ENCODE results near the gene INPP5E. TPM values are rescaled to one million over a fixed set of nuclear protein-coding genes. Genes with fewer than 3 reads are reported as not detected.

Gene INPP5E
- total RNA-seq (2014; rRNA removed; shearing (Covaris generic)), result 12.4 and 15.2 TPM in 2 replicates

DNA sequence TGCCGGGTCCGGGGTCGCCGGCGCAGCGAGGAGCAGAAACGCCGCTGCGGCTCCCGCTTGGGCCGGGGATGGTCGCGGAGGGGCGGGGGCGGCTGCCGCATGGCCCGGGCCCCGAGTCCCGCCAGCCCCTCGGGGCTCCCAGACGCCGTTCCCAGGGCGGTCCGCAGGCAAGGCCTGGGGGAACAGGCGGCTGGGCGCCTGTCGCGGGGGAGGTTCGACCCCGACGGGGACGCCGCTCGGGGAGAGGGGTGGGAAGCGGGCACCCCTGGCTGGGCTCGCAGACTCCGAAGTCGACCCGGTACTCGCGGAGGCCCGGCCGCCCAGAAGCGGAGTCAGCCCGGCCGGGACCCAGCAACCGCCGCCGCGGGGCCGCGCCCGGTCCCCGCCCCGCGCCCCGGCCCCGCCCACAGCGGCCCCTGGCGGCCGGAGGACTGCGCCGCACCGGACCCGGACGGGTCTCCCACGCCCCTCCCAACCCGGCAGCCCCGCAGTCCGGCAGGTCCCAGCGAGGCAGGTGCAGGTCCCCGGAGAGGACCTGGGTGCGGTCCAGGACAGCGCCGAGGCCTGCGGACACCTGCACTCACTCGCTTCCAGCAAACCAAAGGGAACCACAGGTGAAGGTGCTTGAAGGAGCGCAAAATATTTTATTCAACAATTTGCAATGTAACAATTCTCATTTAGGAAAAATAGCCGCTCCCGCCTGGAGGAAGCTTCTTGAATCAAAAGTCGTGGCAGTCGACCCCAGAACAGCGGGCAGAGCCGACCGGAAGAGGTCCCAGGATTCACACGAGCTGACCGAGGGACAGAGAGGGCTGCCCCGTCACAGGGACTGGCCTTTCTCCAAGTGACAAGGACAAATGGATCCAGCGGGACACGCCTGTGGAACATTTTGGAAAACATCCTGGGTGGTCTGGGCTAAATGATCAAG is at the start of gene INPP5E:
INPP5E (minus strand) TSS at position 365 of the 928 bp plus-strand sequence. CDS start 426 bp downstream, outside the sequence.
- peak; percentile 100 for DNase-seq
- Histone ChIP-seq H3K27me3 (ENCODE audit: control insufficient read depth, insufficient read depth, low read length) (peaks cover 3% of the 10 kb centered on the region; the same call in 1 of the 2 replicates), H3K36me3 (replicated peaks; ENCODE audit: control insufficient read depth, insufficient read depth, low read length) (peaks cover 24% of the 10 kb centered on the region), H3K4me3 (ENCODE audit: insufficient read depth, low read depth, low read length) (peak within 1 kb of the TSS; percentile 71)

- H3K4me3 ChIP-seq (ENCODE audit: insufficient read depth, low read depth, low read length), result no peak overlapping the region
- no peaks in the 10 kb centered on the region for H3K27me3 ChIP-seq (ENCODE audit: control insufficient read depth, insufficient read depth, low read length)
- peak; percentile 91 for DNase-seq
- no peaks in the 10 kb centered on the region for H3K36me3 ChIP-seq (replicated peaks; ENCODE audit: control insufficient read depth, insufficient read depth, low read length)
Observed at GRCh38 chr9:136488247-136489214, 48.9 kb upstream of the INPP5E start.

DNA sequence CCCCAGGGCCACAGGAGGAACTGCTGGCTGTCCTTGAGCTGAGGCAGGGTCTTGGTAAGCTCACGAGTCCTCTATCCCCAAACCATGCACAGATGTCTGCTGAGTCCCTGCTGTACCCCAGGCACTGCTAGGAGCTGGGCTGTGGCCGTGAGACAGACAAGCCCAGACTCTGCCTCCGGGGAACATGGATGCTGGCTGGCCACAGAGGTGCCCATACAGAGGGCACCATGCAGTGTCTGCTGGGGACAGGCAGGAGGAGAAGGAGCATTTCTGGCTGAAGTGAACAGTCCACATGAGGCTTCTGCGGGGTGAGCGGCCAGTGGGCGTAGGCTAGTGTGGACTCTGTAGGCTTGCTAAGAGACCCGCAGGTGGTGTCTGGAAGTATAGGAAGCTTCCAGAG is 48.0 kb upstream of the INPP5E start:
- H3K4me3 ChIP-seq (ENCODE audit: insufficient read depth, low read depth, low read length), result no peak overlapping the region
- H3K27me3 ChIP-seq (ENCODE audit: control insufficient read depth, insufficient read depth, low read length), result no peaks in the 10 kb centered on the region
- no peak for DNase-seq
- H3K36me3 ChIP-seq (replicated peaks; ENCODE audit: control insufficient read depth, insufficient read depth, low read length), result no peaks in the 10 kb centered on the region

- no peak overlapping the region for H3K4me3 ChIP-seq (ENCODE audit: insufficient read depth, low read depth, low read length)
- H3K36me3 ChIP-seq (replicated peaks; ENCODE audit: control insufficient read depth, insufficient read depth, low read length), result no peaks in the 10 kb centered on the region
Observed at GRCh38 chr9:136486823-136487620, 47.4 kb upstream of the INPP5E start.

DNA sequence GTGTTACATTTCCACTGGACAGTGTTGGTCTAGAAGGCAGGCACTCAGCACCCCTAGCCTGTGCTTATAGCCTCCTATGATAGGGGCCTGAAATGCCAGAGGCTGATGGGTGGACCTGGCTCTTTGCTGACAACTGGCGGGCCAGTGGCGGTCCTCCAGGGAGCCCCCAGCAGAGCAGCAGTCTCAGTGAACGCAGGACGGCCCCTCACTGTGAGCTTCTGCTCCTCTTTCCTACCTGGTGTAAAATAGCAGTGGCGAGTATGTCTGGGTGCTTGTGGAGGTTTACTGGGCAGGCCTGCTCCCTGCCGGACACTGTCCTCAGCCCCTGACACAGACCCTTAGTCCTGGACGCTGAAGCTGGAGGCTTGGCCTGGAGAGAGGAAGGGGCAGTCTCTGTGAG is 46.5 kb upstream of the INPP5E start:
- no peak for DNase-seq
- Histone ChIP-seq H3K4me3 (ENCODE audit: insufficient read depth, low read depth, low read length) (no peak overlapping the region), H3K27me3 (ENCODE audit: control insufficient read depth, insufficient read depth, low read length) (no peaks in the 10 kb centered on the region), H3K36me3 (replicated peaks; ENCODE audit: control insufficient read depth, insufficient read depth, low read length) (no peaks in the 10 kb centered on the region)

More at GRCh38 chr9:136486823-136487620, 47.4 kb upstream of the INPP5E start:
- H3K27me3 ChIP-seq (ENCODE audit: control insufficient read depth, insufficient read depth, low read length), result no peaks in the 10 kb centered on the region
- DNase-seq, result no peak

- DNase-seq, result peak; percentile 93
- Histone ChIP-seq H3K27me3 (ENCODE audit: control insufficient read depth, insufficient read depth, low read length) (no peaks in the 10 kb centered on the region), H3K36me3 (replicated peaks; ENCODE audit: control insufficient read depth, insufficient read depth, low read length) (no peaks in the 10 kb centered on the region), H3K4me3 (ENCODE audit: insufficient read depth, low read depth, low read length) (no peak overlapping the region)
Observed at GRCh38 chr9:136485049-136486045, 45.7 kb upstream of the INPP5E start.

DNA sequence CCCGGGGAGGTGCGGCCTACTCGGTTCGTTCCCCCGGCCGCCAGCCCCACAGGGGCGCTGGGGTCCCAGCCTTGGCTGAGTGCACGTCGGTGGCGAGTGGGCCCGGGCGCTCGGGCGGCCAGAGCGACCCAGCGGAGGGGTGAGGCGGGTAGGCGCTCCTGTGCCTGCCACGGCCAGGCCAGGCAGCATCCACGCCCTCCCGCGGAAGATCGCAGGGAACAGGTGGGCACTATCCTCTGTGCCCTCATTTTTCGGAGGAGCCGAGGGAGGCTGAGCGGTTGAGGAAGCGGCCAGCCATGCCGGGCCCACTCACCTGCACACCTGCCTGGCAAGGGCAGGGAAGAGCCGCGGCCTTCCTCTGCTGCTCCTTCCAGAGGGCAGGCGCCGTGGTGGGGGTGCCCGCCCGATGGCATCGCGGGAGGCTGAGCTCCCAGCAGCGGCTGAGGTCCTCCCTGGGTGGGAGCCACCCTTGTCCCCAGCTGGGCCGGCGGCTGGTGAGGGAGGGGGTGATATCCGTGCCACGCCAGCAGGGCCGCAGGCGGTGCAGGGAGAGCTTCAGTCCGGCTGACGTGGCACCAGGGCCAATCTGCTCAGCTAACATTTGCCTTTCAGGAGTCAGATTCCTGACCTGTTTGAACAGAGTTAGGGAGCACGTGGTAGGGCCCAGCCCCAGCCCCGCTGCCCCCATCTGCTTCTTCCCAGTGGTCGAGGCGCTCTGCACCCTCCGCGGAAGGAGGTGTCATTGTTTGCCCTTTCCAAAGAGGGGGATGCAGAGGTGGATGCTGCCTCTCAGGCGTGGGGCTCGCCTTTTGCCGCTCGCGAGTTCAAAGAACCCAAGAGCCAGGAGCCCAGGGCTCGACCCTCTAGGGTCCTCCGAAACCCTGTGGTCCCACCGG is 44.8 kb upstream of the INPP5E start:
- no peaks in the 10 kb centered on the region; the same call in 1 of the 2 replicates for H3K36me3 ChIP-seq (replicated peaks; ENCODE audit: control insufficient read depth, insufficient read depth, low read length)
- peak overlapping the region; percentile 70 for H3K4me3 ChIP-seq (ENCODE audit: insufficient read depth, low read depth, low read length)
- no peak for DNase-seq
- no peaks in the 10 kb centered on the region for H3K27me3 ChIP-seq (ENCODE audit: control insufficient read depth, insufficient read depth, low read length)

DNA sequence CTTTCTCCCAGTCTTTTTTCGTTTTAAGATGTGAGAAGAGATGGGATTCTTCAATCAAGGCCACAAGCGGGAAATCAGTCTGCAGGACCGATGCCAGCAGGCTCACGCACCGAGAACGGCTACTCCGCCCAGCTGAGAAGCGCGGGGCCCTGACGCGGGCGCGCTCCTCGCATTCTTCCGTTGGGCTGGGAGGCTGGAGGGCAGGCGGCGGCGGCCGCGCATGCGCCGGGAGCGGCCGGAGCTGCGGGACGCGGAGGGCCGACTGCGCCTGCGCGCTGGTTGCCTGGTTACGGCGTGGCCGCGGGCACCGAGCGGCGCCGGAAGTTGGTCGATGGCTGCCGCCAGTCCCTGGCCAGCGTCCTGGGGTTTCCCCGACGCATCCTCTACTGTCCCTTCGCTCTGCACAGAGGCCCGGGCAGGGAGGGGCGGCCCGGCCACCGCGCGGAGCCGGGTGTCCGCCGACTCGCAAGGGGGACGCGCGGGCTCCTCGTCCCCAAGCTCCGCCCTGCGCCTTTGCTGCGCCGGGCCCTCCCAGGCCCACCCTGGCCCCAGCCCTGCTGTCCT is 44.0 kb upstream of the INPP5E start:
- Histone ChIP-seq H3K4me3 (ENCODE audit: insufficient read depth, low read depth, low read length) (peak overlapping the region; percentile 70), H3K27me3 (ENCODE audit: control insufficient read depth, insufficient read depth, low read length) (no peaks in the 10 kb centered on the region), H3K36me3 (replicated peaks; ENCODE audit: control insufficient read depth, insufficient read depth, low read length) (no peaks in the 10 kb centered on the region; the same call in 1 of the 2 replicates)
- DNase-seq, result peak; percentile 99

DNA sequence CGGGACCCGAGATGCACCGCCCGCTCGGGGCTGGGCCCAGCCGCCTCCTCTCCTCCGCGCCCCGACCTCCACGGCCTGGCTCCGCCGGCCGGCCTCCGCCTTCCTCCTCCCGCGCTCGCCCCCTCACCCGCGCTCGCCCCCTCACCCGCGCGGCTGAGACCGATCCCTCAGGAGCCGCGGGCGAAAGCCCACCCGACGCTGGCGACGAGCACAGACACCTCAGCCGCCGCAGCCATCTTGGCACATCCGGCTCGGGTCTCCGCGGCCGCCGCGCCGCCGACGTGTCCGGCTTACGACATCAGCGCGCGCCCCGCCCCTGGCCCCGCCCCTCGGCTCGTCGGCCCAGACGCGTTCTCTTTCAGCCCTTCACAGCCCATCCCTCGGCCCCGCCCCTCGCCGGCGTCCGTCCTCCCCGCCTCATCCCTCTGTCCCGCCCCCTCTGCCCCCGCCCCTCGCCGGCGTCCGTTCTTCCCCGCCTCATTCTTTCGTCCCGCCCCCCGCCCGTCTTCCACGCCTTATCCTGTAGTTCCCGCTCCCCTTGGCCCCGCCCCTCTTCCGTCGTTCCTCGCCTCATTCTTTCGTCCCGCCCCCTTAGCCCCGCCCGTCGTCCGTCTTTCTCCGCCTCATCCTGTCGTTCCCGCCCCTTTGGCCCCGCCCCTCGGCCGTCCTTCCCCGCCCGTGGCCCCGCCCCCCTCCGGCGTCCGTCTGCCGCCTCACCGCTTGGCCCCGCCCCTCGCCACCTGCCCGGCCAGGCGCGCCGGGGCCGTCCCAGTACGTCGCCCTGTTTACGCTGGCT is 43.3 kb upstream of the INPP5E start, which contains the start of gene SEC16A:
SEC16A (minus strand) TSS at position 248 of the 796 bp plus-strand sequence. CDS start 5,425 bp downstream, outside the sequence.
- peak within 1 kb of the TSS; percentile 87 for H3K4me3 ChIP-seq (ENCODE audit: insufficient read depth, low read depth, low read length)
- peaks cover 2% of the 10 kb centered on the region for H3K36me3 ChIP-seq (replicated peaks; ENCODE audit: control insufficient read depth, insufficient read depth, low read length)
- H3K27me3 ChIP-seq (ENCODE audit: control insufficient read depth, insufficient read depth, low read length), result no peaks in the 10 kb centered on the region
- DNase-seq, result peak; percentile 99

GRCh38 chr9:136482046-136482792 is 42.6 kb upstream of the INPP5E start:
- H3K27me3 ChIP-seq (ENCODE audit: control insufficient read depth, insufficient read depth, low read length), result no peaks in the 10 kb centered on the region
- peaks cover 7% of the 10 kb centered on the region for H3K36me3 ChIP-seq (replicated peaks; ENCODE audit: control insufficient read depth, insufficient read depth, low read length)
- peak overlapping the region; percentile 87 for H3K4me3 ChIP-seq (ENCODE audit: insufficient read depth, low read depth, low read length)
- no peak for DNase-seq

GRCh38 chr9:136481558-136481957 is 41.9 kb upstream of the INPP5E start:
- H3K4me3 ChIP-seq (ENCODE audit: insufficient read depth, low read depth, low read length), result peak overlapping the region; percentile 87; the same call in 1 of the 2 replicates
- H3K36me3 ChIP-seq (replicated peaks; ENCODE audit: control insufficient read depth, insufficient read depth, low read length), result peaks cover 14% of the 10 kb centered on the region
- DNase-seq, result no peak
- H3K27me3 ChIP-seq (ENCODE audit: control insufficient read depth, insufficient read depth, low read length), result no peaks in the 10 kb centered on the region

Data from H7 (cell line).